GM23338 (cell line): Measurements from ENCODE around the gene FRMD4A. TPM values are rescaled to one million over a fixed set of nuclear protein-coding genes. Genes with fewer than 3 reads are reported as not detected.

Experiments used
- ATAC-seq: fragments of 200-7000 bp; cut with Tn5 transposase; 3 replicates; pipeline ENCODE4 v1.9.1; 2020
- DNase-seq: peaks from one replicate; pipeline ENCODE4 v3.0.0-alpha.2; 2015; ENCODE audit warnings: low spot score
- H2AFZ ChIP-seq: fragments of 200-600 bp; sonication (generic); 2 replicates; pipeline ENCODE4 v1.8.0; 2016; ENCODE audit warnings: antibody characterized with exemption, mild to moderate bottlenecking, moderate library complexity
- H3F3A ChIP-seq: fragments of 200-600 bp; sonication (generic); replicated peaks from 2 replicates; pipeline ENCODE4 v1.8.0; 2017; ENCODE audit warnings: antibody characterized with exemption, mixed run types, low read depth
- H3K27ac ChIP-seq: fragments of 200-600 bp; sonication (generic); 2 replicates; pipeline ENCODE4 v1.6.1; 2016; ENCODE audit warnings: low read depth
- H3K27me3 ChIP-seq: fragments of 200-600 bp; sonication (generic); 2 replicates; pipeline ENCODE4 v1.8.0; 2016; ENCODE audit warnings: mild to moderate bottlenecking, mixed run types, moderate library complexity; ENCODE audit not compliant: insufficient read depth
- H3K36me3 ChIP-seq: fragments of 200-600 bp; sonication (generic); 2 replicates; pipeline ENCODE4 v1.8.0; 2016; ENCODE audit warnings: mild to moderate bottlenecking; ENCODE audit not compliant: insufficient read depth
- H3K4me1 ChIP-seq: fragments of 200-600 bp; sonication (generic); 2 replicates; pipeline ENCODE4 v1.8.0; 2016; ENCODE audit warnings: mild to moderate bottlenecking, moderate library complexity; ENCODE audit not compliant: insufficient read depth
- H3K4me2 ChIP-seq: fragments of 200-600 bp; sonication (generic); 2 replicates; pipeline ENCODE4 v1.7.1; 2017; ENCODE audit warnings: mixed run types
- H3K4me3 ChIP-seq: fragments of 200-600 bp; sonication (generic); 2 replicates; pipeline ENCODE4 v1.6.1; 2016; ENCODE audit warnings: mixed run types
- H3K79me2 ChIP-seq: fragments of 200-600 bp; sonication (generic); replicated peaks from 2 replicates; pipeline ENCODE4 v1.8.0; 2017; ENCODE audit warnings: mild to moderate bottlenecking; ENCODE audit not compliant: insufficient read depth
- H3K9me2 ChIP-seq: fragments of 200-600 bp; sonication (generic); 2 replicates; pipeline ENCODE4 v1.8.0; 2017; ENCODE audit not compliant: insufficient read depth
- H4K20me1 ChIP-seq: fragments of 200-600 bp; sonication (generic); replicated peaks from 2 replicates; pipeline ENCODE4 v1.8.0; 2017; ENCODE audit warnings: mild to moderate bottlenecking; ENCODE audit not compliant: insufficient read depth
- H3K27ac Mint-ChIP-seq: 2 replicates; pipeline ENCODE4 v1.8.0; 2020; ENCODE audit warnings: inconsistent platforms, mild to moderate bottlenecking, moderate library complexity, mixed read lengths
- H3K27me3 Mint-ChIP-seq: 3 replicates; pipeline ENCODE4 v1.8.0; 2022; ENCODE audit warnings: low read depth, mild to moderate bottlenecking, moderate library complexity, mixed read lengths, inconsistent platforms; ENCODE audit not compliant: insufficient read depth, poor library complexity
- H3K36me3 Mint-ChIP-seq: 3 replicates; pipeline ENCODE4 v1.8.0; 2021; ENCODE audit warnings: low read depth, mild to moderate bottlenecking, inconsistent platforms, moderate library complexity, mixed read lengths
- H3K4me1 Mint-ChIP-seq: 3 replicates; pipeline ENCODE4 v1.8.0; 2020; ENCODE audit warnings: mild to moderate bottlenecking, inconsistent platforms, mixed read lengths
- H3K4me3 Mint-ChIP-seq: 3 replicates; pipeline ENCODE4 v1.8.0; 2021; ENCODE audit warnings: moderate library complexity, mild to moderate bottlenecking, inconsistent platforms, mixed read lengths
- H3K9me3 Mint-ChIP-seq: 3 replicates; pipeline ENCODE4 v1.8.0; 2020; ENCODE audit warnings: moderate library complexity, mild to moderate bottlenecking, inconsistent platforms, mixed read lengths
- CREB1 ChIP-seq: fragments of 250-450 bp; sonication (Bioruptor Pico); IDR thresholded peaks from 2 replicates; pipeline ENCODE4 v1.5.0; 2020; ENCODE audit warnings: low read depth, mild to moderate bottlenecking, moderate library complexity
- ETS1 ChIP-seq: IDR thresholded peaks from 2 replicates; pipeline ENCODE4 v1.6.1; 2016; ENCODE audit warnings: antibody characterized with exemption
- EZH2phosphoT487 ChIP-seq: fragments of 200-600 bp; sonication (generic); IDR thresholded peaks from one replicate; pipeline ENCODE4 v1.8.1; 2018; ENCODE audit warnings: antibody characterized with exemption; ENCODE audit not compliant: unreplicated experiment
- NANOG ChIP-seq: IDR thresholded peaks from 2 replicates; pipeline ENCODE4 v1.6.1; 2016; ENCODE audit warnings: antibody characterized with exemption, borderline replicate concordance
- POLR2AphosphoS5 ChIP-seq: IDR thresholded peaks from 2 replicates; pipeline ENCODE4 v1.6.1; 2016; ENCODE audit warnings: antibody characterized with exemption, low read depth
- REST ChIP-seq: IDR thresholded peaks from one replicate; pipeline ENCODE4 v1.6.1; 2018; ENCODE audit warnings: antibody characterized with exemption; ENCODE audit not compliant: unreplicated experiment
- polyA plus RNA-seq: library from polyadenylated mRNA; unstranded; fragments of >200 nt; fragmentation: Nextera tagmentation; extraction: Ambion mirVana; gene quantifications from 2 replicates; pipeline ENCODE4 v1.2.1, GENCODE V29; 2016
- total RNA-seq: library from RNA; depleted of rRNA; stranded (reverse); fragments of >200 nt; shearing (Covaris generic); gene quantifications from 2 replicates; pipeline ENCODE4 v1.2.3, GENCODE V29; 2014
- TF ChIP-seq, protein P1 (sequence below), 2 experiments: fragments of 200-600 bp in 1 of 2; sonication (generic) in 1 of 2; conservative IDR thresholded peaks; 2 replicates each; pipeline versions ENCODE4 v1.5.1 to v1.6.1; 2016 to 2017; ENCODE audit warnings: antibody characterized with exemption in 2 of 2, low read depth in 2 of 2, mild to moderate bottlenecking in 2 of 2, moderate library complexity in 1 of 2

FRMD4A gene
- total and polyA plus RNA-seq, 2 experiments from 2014 or later = 14.0 to 20.1 TPM

GRCh38 chr10:14253711-14254110, 77.0 kb downstream of the FRMD4A start:
- Histone ChIP-seq H3F3A (no peaks in the 10 kb centered on the region), H3K36me3 (no peaks in the 10 kb centered on the region), H4K20me1 (no peaks in the 10 kb centered on the region), H3K9me2 (no peaks in the 10 kb centered on the region), H3K27ac (no peak overlapping the region), H3K79me2 (no peaks in the 10 kb centered on the region), H3K4me1 (no peaks in the 10 kb centered on the region), H3K4me2 (no peak overlapping the region), H3K27me3 (no peaks in the 10 kb centered on the region), H3K4me3 (no peak overlapping the region), H2AFZ (no peak overlapping the region)
- Mint-ChIP-seq H3K27ac (no peak overlapping the region), H3K36me3 (0 out of 3 replicates have a peak, but pooled peaks cover 4% of the 10 kb centered on the region), H3K4me1 (peaks cover 3% of the 10 kb centered on the region; the same call in 1 of the 3 replicates), H3K27me3 (no peaks in the 10 kb centered on the region), H3K9me3 (peaks cover 2% of the 10 kb centered on the region; the same call in 2 of the 3 replicates), H3K4me3 (no peak overlapping the region)
- TF ChIP-seq ETS1 = no peak
- TF ChIP-seq POLR2AphosphoS5 = no peak
- no peak for TF ChIP-seq NANOG
- no peak for TF ChIP-seq CREB1 (CRISPR knock-in tag)
- TF ChIP-seq EZH2phosphoT487 = no peak
- ATAC-seq = no peak
- no peak for DNase-seq

GRCh38 chr10:14253079-14253478, 77.6 kb downstream of the FRMD4A start:
- no peak for DNase-seq
- Mint-ChIP-seq H3K27ac (no peak overlapping the region), H3K9me3 (no peaks in the 10 kb centered on the region; the same call in 2 of the 3 replicates), H3K4me3 (no peak overlapping the region), H3K27me3 (no peaks in the 10 kb centered on the region), H3K4me1 (peaks cover 3% of the 10 kb centered on the region; the same call in 1 of the 3 replicates), H3K36me3 (0 out of 3 replicates have a peak, but pooled peaks cover 4% of the 10 kb centered on the region)
- no peaks in the 10 kb centered on the region for H3K36me3 ChIP-seq
- no peak overlapping the region for H3K27ac ChIP-seq
- no peak overlapping the region for H3K4me3 ChIP-seq
- H3K9me2 ChIP-seq = no peaks in the 10 kb centered on the region
- no peaks in the 10 kb centered on the region for H3F3A ChIP-seq
- no peak overlapping the region for H3K4me2 ChIP-seq
- H2AFZ ChIP-seq = no peak overlapping the region
- no peak for ATAC-seq
- no peaks in the 10 kb centered on the region for H4K20me1 ChIP-seq
- no peaks in the 10 kb centered on the region for H3K79me2 ChIP-seq
- no peaks in the 10 kb centered on the region for H3K4me1 ChIP-seq
- H3K27me3 ChIP-seq = no peaks in the 10 kb centered on the region
- no peak for TF ChIP-seq ETS1
- TF ChIP-seq NANOG = no peak
- no peak for TF ChIP-seq REST
- TF ChIP-seq EZH2phosphoT487 = no peak
- TF ChIP-seq POLR2AphosphoS5 = no peak
- TF ChIP-seq, protein P1, sequence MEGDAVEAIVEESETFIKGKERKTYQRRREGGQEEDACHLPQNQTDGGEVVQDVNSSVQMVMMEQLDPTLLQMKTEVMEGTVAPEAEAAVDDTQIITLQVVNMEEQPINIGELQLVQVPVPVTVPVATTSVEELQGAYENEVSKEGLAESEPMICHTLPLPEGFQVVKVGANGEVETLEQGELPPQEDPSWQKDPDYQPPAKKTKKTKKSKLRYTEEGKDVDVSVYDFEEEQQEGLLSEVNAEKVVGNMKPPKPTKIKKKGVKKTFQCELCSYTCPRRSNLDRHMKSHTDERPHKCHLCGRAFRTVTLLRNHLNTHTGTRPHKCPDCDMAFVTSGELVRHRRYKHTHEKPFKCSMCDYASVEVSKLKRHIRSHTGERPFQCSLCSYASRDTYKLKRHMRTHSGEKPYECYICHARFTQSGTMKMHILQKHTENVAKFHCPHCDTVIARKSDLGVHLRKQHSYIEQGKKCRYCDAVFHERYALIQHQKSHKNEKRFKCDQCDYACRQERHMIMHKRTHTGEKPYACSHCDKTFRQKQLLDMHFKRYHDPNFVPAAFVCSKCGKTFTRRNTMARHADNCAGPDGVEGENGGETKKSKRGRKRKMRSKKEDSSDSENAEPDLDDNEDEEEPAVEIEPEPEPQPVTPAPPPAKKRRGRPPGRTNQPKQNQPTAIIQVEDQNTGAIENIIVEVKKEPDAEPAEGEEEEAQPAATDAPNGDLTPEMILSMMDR (conservative IDR thresholded peaks at IDR 0.05; ENCODE audit: low read depth in 2 of 2) = no peak
